GM18517 (cell line): Measurements from ENCODE around the gene TBX19.

Experiments
- ATAC-seq: cut with Tn5 transposase; IDR thresholded peaks from one replicate; pipeline ENCODE4 v1.9.1; 2021; ENCODE audit warnings: mild to moderate bottlenecking, moderate library complexity; ENCODE audit not compliant: unreplicated experiment

TBX19 gene

GRCh38 chr1:168279253-168279652 lies 1.4 kb upstream of the TBX19 start:
- ATAC-seq = no peak

GRCh38 chr1:168281603-168282325 lies 1.1 kb downstream of the TBX19 start:
- no peak for ATAC-seq

GRCh38 chr1:168285521-168285790 lies 4.8 kb downstream of the TBX19 start:
- ATAC-seq = no peak

- no peak for ATAC-seq
Observed at GRCh38 chr1:168285971-168286927, 5.6 kb downstream of the TBX19 start.

DNA sequence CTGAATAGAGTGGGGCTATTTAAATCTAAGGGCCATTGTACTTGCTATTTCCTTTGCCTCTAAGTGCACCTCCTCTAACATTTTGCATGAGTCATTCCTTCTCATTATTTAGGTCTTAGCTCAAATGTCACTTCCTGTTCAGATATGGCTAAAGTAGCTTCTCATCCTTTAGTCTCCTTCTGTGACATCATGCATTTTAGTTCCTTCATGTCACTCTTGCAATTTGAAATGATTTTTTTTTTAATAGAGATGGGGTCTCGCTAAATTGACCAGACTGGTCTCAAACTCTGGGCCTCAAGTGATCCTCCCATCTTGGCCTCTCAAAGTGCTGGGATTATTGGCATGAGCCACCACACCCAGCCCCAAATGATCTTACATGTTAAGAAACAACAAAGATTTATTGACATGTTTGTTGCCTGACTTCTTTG lies 6.6 kb downstream of the TBX19 start:
- ATAC-seq = no peak

DNA sequence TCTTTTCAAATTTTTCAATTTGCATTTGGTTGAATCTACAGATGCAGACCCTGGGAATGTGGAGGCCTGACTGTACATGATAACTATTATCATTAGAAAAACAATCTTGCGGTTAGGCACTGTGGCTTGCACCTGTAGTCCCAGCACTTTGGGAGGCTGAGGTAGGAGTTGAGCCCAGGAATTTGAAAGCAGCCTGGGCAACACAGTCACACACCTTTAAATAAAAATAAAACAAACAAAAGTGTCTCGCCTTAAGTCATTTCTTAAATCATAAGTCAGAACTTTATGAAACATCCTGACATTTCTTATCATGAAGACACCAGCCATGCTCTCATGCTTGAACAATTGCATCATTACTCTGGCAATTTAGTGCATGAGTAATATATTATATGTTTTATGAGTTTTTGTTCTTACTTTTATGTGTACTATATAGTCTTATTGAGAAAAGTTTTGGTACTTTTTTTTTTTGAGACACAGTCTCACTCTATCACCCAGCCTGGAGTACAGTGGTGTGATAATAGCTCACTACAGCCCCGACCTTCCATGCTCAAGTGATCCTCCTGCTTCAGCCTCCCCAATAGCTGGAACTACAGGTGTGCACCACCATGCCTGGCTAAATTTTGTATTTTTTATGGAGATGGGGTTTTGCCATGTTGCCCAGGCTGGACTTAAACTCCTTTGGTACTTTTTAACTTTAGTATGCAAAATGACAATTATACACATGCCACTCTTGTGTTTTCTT lies 7.8 kb downstream of the TBX19 start:
- no peak for ATAC-seq

- no peak for ATAC-seq
Observed at GRCh38 chr1:168291222-168291837, 10.7 kb downstream of the TBX19 start.

DNA sequence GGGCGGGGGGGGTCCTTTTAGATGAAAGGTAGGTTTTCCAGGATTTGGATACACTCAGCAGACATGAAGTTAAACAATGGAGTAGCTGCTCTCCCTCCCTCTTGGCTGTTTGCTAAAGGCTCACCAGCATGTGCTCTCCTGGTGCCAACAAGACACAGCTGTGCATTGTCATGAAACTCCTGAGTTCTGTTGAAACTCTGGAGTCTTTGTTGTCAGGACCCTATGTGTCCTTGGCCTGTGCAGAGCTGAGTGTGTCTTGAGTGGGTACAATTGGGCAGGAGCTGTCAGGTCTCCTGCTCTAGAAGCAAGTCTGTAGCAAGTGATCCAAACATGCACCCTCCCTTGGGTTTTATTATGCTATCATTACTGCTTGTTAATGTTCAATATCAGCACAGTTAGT lies 12.7 kb downstream of the TBX19 start:
- ATAC-seq = no peak

DNA sequence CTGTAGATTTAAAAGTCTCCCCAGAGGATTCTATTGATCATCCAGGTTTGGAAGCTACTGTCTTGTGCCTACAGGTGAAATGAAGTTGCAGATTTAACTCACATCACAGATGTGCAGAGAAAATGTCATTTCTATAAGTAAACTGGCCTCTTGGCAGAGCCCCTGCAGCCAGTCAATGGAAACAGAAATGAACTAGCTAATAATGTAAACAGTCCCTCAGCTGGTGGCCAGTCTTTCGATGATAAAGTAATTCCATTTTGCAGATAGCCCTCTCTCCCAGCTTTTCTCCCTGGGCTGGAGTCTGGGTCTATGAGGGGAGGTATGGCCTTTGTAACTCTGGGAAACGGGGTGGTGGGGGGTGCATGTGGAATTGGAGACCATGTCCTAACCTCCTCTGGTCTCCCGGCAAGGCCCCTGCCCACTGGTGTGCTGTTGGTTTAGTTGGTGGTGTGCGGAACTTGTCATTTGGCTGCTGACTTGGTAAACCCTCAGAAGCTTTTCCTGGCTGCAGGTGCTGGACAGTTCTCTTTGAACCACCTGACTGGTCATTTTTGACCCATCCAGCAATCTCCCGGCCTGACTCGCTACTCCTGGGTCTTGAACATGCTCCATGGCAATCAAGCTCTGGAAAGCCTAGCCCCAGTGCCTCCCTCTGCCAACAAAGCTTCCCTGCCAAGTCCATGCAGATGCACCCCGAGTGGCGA lies 14.9 kb downstream of the TBX19 start:
- ATAC-seq = no peak

DNA sequence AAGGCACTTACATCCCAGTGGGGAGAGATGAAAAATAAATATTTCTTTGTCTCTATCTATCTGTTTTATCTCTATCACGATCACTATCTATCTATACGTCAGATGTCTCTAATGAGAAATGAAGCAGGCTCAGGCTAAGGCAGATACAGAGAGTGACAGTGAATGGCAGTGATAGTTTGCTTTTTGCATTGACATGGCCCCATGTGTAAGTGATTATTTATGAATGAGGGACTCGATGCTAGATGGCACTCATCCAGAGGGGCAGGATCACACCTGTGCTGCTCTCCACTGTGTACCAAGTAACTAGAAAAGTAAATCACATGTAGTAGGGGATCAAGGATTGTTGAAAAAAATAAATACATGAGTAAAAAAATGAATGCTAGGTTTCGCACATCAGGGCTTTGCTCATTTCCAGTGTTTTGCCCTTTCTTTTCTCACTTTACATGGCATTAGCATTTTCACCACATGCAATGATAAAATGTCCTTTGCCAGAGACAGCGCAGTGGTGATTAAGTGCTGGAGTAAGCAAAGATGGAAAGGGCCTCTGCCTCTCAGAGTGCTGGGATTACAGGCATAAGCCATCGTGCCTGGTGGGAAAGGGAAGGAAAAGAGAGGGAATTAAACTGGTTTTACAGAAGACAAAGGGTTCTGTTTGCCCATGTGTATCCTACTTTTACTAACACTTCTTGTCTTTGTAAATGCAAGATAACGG lies 16.5 kb downstream of the TBX19 start:
- no peak for ATAC-seq

DNA sequence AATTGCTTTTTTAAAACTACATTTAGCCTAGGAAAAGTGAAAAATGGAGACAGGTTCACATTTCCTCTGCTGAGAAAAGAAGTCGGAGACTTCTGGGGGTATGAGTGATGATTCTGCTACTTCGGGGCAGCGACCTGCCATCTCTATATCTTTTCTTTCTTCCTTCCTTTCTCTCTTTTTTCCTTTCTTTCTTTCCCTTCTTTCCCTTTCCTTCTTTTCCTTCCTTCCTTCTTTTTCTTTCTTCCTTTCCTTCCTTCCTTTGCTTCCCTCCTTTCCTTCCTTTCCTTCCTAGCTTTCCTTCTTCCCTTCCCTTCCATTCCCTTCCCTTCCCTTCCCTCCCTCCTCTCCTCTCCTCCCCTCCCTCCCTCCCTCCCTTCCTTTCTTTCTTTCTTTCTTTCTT lies 17.8 kb downstream of the TBX19 start:
- no peak for ATAC-seq

DNA sequence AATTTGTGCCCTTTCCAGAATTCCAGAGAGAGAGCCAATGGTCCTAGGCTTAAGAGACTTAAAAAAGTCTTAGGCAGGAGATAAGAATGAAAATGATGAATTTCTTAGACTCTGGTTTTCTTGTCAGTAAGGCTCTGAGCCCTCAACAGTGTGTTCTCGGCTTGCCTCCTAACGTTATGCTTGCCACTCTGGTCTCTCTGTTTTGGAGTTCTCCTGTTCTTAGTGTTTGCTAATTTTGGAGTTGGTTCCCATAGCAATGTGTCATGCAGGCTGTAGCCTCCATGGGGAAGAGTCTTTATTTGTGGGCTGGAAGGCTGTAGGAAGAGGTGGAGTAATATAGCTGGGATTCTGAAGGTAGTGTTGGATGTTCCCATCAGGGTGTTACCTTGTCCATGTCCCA lies 19.9 kb downstream of the TBX19 start:
- ATAC-seq = no peak

DNA sequence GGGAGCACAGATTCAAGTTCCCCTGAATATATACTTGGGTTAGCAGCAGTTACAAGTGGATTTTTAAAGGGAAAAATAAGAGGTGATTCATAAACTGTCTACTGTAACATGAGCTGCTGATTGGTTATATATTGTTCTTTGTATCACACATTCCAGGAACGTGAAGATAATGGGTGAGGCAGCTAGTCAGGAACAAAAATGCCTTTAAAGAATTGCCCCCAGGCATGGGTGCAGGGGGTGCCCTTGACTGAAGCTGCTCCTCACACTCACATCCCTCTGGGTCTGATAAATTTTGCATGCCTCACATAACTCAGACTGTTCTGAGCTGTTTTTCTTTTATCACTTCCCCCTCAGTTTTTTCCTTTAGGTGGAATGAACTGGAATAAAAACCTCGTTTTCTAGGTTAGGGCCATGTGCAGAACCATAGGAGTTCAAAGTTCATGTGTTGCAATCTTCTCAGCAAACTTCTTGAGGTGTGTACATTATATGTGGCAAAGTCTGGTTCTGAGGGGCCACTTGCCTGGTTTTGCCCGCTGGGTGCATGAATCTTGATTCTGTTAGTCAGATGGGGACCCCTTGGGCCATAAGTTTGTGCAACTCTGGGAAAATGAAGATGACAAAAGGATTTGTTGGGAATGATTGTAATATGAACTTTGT lies 21.1 kb downstream of the TBX19 start:
- ATAC-seq = no peak

DNA sequence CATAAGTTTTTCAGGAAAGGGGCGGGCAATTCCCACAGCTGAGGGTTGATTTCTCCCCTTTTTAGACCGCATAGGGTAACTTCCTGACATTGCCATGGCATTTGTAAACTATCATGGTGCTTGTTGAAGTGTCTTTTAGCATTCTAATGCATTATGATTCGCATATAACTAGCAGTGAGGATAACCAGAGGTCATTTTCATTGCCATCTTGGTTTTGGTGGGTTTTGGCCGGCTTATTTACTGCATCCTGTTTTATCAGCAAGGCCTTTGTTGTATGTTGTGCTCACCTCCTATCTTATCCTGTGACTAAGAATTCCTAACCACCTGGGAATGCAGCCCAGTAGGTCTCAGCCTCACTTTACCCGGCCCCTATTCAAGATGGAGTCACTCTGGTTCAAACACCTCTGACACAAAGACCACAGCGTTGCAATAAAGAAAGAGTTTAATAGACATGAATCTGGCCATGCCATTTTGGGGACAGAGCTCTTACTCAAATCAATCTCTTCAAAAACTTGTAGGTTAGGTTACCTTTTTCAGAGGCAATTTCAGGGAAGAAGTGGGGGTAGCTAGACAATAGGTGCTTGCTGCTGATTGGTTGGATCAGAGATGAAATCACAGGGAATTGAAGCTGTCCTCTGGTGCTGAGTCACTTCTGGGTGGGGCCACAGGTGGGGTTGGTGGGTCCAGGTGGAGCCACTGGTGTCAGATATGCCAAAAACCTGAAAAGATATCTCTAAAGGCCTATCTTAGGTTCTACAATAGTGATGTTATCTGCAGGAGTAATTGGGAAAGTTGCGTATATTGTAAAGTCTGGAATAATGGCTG lies 23.3 kb downstream of the TBX19 start:
- ATAC-seq = no peak

DNA sequence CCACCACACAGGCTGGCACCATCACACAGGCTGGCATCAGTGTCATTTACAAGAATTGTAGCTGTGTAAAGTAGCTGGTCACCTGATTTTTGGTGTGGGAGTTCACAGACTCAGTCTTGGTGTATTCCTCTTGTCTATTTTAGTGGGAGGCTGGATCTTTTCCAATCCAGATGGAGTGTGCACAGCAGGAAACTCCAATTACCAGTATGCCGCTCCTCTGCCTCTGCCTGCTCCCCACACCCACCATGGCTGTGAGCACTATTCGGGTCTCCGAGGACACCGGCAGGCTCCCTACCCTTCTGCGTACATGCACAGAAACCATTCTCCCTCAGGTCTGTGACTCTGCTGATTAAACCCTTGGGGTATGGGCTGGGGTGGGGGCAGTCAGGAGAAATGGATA lies 24.2 kb downstream of the TBX19 start:
- ATAC-seq = no peak

- no peak for ATAC-seq
Observed at GRCh38 chr1:168312718-168313604, 32.3 kb downstream of the TBX19 start.

DNA sequence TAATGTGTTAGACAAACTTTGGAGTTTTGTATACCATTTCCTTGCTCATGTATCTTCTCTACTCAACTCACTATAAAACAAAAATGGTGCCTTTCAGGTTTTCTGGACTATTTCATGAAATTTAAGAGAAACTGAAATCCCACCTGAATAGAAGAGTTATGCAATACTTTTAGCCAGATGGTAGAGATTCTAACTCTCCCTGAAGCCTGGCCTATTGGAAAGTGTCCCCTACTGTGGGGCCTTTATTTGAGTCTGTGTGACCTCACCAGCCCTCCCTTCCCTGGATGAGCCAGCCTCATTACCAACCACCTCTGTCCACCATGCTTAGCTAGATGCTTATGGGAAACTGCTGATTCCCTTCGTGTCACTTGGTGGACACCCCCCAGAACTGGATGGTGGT lies 35.5 kb downstream of the TBX19 start:
- no peak for ATAC-seq

GRCh38 chr1:168317309-168317708 lies 36.6 kb downstream of the TBX19 start:
- no peak for ATAC-seq
